ENCODE measurements around the gene TRAPPC2L. TPM values are rescaled to one million over a fixed set of nuclear protein-coding genes. Genes with fewer than 3 reads are reported as not detected.

TRAPPC2L gene
- total RNA-seq, 1 donor from 2014 or later: 50.6 TPM

DNA sequence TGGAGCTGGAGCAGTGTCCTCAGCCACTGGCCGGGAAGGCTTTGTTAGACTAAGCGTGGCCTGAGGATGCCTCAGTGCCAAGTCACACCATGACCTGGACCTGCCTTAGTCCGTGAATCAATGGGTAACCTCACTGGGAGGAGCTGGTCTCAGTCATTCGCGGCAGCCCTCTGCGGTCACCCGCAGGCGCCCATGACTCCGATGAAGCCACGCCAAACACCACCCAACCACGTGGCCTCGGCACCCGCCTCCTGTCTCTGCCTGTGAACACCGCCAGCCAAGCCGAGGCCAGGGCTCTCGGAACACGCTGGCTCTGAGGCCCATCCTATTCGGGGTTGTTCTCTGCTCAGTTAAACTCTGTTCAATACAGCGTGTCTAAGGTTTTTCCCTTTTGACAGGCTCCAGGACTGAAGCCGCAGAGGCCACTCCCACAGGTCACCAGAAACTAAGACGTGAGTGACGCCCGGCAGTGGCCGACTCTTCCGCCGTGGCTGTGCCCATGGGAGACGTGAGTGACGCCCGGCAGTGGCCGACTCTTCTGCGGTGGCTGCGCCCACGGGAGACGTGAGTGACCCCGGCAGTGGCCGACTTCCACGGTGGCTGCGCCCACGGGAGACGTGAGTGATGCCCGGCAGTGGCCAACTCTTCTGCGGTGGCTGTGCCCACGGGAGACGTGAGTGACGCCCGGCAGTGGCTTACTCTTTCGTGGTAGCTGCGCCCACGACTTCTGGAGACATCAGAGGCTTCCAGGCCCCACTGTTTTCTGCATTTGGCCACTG lies 26.4 kb downstream of the TRAPPC2L start:
- Mint-ChIP-seq H3K27ac (ENCODE audit: unreplicated experiment) (no peak overlapping the region), H3K4me3 (ENCODE audit: unreplicated experiment) (no peak overlapping the region), H3K27me3 (ENCODE audit: unreplicated experiment) (peaks cover 17% of the 10 kb centered on the region), H3K9me3 (ENCODE audit: unreplicated experiment) (peaks cover 20% of the 10 kb centered on the region), H3K4me1 (ENCODE audit: low read depth, unreplicated experiment) (peaks cover 10% of the 10 kb centered on the region), H3K36me3 (ENCODE audit: unreplicated experiment) (no peaks in the 10 kb centered on the region)
- DNase-seq: no peak
- TF ChIP-seq, protein P1, sequence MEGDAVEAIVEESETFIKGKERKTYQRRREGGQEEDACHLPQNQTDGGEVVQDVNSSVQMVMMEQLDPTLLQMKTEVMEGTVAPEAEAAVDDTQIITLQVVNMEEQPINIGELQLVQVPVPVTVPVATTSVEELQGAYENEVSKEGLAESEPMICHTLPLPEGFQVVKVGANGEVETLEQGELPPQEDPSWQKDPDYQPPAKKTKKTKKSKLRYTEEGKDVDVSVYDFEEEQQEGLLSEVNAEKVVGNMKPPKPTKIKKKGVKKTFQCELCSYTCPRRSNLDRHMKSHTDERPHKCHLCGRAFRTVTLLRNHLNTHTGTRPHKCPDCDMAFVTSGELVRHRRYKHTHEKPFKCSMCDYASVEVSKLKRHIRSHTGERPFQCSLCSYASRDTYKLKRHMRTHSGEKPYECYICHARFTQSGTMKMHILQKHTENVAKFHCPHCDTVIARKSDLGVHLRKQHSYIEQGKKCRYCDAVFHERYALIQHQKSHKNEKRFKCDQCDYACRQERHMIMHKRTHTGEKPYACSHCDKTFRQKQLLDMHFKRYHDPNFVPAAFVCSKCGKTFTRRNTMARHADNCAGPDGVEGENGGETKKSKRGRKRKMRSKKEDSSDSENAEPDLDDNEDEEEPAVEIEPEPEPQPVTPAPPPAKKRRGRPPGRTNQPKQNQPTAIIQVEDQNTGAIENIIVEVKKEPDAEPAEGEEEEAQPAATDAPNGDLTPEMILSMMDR (IDR thresholded peaks at IDR 0.05; ENCODE audit: partially characterized antibody, unreplicated experiment): no peak

DNA sequence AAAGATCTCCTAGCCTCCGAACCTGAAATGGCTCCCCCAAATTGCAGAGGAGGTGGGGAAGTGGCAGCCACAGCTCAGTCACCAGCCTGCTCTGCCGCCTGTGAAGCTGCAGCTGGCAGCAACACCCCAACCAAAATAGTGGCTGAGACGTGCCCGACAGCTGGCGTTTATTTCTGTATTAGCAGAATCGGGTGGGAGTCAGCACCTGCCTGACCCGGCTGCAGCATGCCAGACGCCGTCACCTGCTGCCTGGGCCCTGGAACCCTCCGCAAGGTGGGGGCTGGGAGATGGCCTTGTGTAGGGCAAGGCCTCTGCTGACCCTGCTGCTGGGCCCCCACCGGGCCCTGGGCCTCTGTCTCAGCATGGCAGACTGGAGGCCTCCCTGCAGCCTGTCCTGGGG lies 27.0 kb downstream of the TRAPPC2L start:
- peaks cover 10% of the 10 kb centered on the region for H3K4me1 Mint-ChIP-seq (ENCODE audit: low read depth, unreplicated experiment)
- peaks cover 23% of the 10 kb centered on the region for H3K9me3 Mint-ChIP-seq (ENCODE audit: unreplicated experiment)
- no peak overlapping the region for H3K27ac Mint-ChIP-seq (ENCODE audit: unreplicated experiment)
- H3K27me3 Mint-ChIP-seq (ENCODE audit: unreplicated experiment): peaks cover 19% of the 10 kb centered on the region
- DNase-seq: no peak
- no peaks in the 10 kb centered on the region for H3K36me3 Mint-ChIP-seq (ENCODE audit: unreplicated experiment)
- TF ChIP-seq, protein P1 (IDR thresholded peaks at IDR 0.05; ENCODE audit: partially characterized antibody, unreplicated experiment): no peak
- no peak overlapping the region for H3K4me3 Mint-ChIP-seq (ENCODE audit: unreplicated experiment)

DNA sequence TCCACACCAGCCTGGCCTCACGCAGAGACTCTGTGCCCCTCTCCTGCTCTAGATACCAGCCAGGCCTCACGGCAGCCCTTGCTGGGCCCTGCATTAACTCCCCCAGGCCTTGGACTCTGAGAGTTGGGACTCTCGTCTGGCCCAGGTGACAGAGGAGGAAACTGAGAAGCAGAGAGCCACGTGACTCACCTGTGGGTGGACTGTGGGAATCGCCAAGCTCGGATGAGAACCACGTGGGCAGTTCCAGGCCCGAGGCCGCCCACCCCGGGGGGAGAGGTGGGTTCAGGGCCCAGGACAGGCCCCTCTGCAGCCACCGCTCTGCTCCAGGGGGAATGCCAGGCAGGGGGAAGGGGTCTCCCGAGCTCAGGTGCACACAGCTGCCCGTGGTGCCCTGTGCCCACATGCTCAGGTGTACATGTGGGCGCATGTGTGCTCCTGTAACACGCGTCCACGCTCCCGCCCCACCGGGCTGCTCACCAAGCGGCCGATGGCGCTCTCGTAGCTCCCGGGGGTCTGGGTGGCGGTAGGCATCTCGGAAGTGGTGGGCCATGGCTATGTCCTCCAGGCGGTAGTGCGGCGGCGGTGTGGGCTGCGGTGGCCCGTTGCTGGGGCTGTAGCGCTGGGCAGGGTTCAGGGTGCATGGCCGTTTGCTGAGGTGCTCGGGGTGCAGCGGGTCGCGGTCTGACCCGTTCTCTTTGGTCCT lies 27.8 kb downstream of the TRAPPC2L start:
- Mint-ChIP-seq H3K4me3 (ENCODE audit: unreplicated experiment) (no peak overlapping the region), H3K4me1 (ENCODE audit: low read depth, unreplicated experiment) (peaks cover 9% of the 10 kb centered on the region), H3K36me3 (ENCODE audit: unreplicated experiment) (no peaks in the 10 kb centered on the region), H3K27me3 (ENCODE audit: unreplicated experiment) (peaks cover 22% of the 10 kb centered on the region), H3K9me3 (ENCODE audit: unreplicated experiment) (peaks cover 25% of the 10 kb centered on the region), H3K27ac (ENCODE audit: unreplicated experiment) (no peak overlapping the region)
- TF ChIP-seq, protein P1 (IDR thresholded peaks at IDR 0.05; ENCODE audit: partially characterized antibody, unreplicated experiment): no peak
- DNase-seq: no peak

DNA sequence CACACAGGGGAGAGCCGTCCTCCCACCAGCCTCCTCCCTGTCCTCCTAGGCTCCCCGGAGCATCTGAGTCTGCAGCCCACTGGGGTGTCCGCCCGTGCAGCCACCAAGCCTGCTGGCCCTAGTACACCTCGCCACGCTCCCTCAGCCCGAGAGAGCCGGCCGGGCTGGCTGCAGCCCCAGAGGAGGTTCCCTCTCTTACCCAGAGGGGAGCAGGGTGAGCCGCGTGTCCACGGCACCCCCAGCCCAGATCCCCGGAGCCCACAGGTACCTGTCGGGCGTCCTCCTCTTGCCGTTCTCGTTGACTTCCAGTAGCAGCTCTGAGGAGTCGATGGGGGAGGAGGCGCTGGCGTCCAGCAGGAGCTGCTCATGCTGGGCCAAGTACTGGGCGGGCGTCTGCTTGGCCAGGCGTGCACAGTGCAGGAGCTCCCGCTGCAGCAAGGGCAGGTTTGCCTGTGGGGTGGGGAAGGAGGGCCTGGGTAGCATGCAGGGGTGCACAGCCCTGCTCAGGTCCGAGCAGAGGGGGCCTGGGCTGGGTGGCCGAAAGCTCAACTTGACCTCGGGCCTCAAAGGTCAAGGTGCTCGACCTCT lies 28.9 kb downstream of the TRAPPC2L start:
- peaks cover 4% of the 10 kb centered on the region for H3K4me1 Mint-ChIP-seq (ENCODE audit: low read depth, unreplicated experiment)
- H3K27me3 Mint-ChIP-seq (ENCODE audit: unreplicated experiment): peaks cover 24% of the 10 kb centered on the region
- H3K27ac Mint-ChIP-seq (ENCODE audit: unreplicated experiment): no peak overlapping the region
- no peak for DNase-seq
- no peak overlapping the region for H3K4me3 Mint-ChIP-seq (ENCODE audit: unreplicated experiment)
- peaks cover 5% of the 10 kb centered on the region for H3K36me3 Mint-ChIP-seq (ENCODE audit: unreplicated experiment)
- peaks cover 28% of the 10 kb centered on the region for H3K9me3 Mint-ChIP-seq (ENCODE audit: unreplicated experiment)
- TF ChIP-seq, protein P1 (IDR thresholded peaks at IDR 0.05; ENCODE audit: partially characterized antibody, unreplicated experiment): no peak

Data from glutamatergic neuron (in vitro differentiated cells).